Smooth muscle cell (in vitro differentiated cells): ENCODE results near the gene CFAP97D1. TPM values are rescaled to one million over a fixed set of nuclear protein-coding genes. Genes with fewer than 3 reads are reported as not detected.

ENCODE experiments used
- DNase-seq: peaks from one replicate; lab custom pipeline; 2025; ENCODE audit not compliant: unreplicated experiment; lab: John Stamatoyannopoulos, UW
- H2AFZ ChIP-seq: fragments of 200-600 bp; sonication (generic); 2 replicates; pipeline ENCODE4 v1.6.0; 2016; ENCODE audit warnings: antibody characterized with exemption, low read depth, mild to moderate bottlenecking
- H3F3A ChIP-seq: fragments of 200-600 bp; sonication (generic); 2 replicates; pipeline ENCODE4 v1.6.0; 2017; ENCODE audit warnings: antibody characterized with exemption, low read depth
- H3K27ac ChIP-seq: fragments of 200-600 bp; sonication (generic); 2 replicates; pipeline ENCODE4 v1.5.1; 2016; ENCODE audit warnings: low read depth, mild to moderate bottlenecking
- H3K27me3 ChIP-seq: fragments of 200-600 bp; sonication (generic); 2 replicates; pipeline ENCODE4 v1.6.1; 2016; ENCODE audit warnings: low read depth, mild to moderate bottlenecking
- H3K36me3 ChIP-seq: fragments of 200-600 bp; sonication (generic); 2 replicates; pipeline ENCODE4 v1.5.1; 2016; ENCODE audit warnings: low read depth
- H3K4me1 ChIP-seq: fragments of 200-600 bp; sonication (generic); 2 replicates; pipeline ENCODE4 v1.5.1; 2016; ENCODE audit warnings: low read depth
- H3K4me2 ChIP-seq: fragments of 200-600 bp; sonication (generic); 2 replicates; pipeline ENCODE4 v1.6.0; 2016; ENCODE audit warnings: mild to moderate bottlenecking
- H3K4me3 ChIP-seq: fragments of 200-600 bp; sonication (generic); 2 replicates; pipeline ENCODE4 v1.5.1; 2016; ENCODE audit warnings: mild to moderate bottlenecking
- H3K79me2 ChIP-seq: fragments of 200-600 bp; sonication (generic); 2 replicates; pipeline ENCODE4 v1.6.0; 2016; ENCODE audit warnings: low read depth, mild to moderate bottlenecking
- H3K9ac ChIP-seq: fragments of 200-600 bp; sonication (generic); 2 replicates; pipeline ENCODE4 v1.6.0; 2016; ENCODE audit warnings: low read depth
- H3K9me3 ChIP-seq: fragments of 200-600 bp; sonication (generic); replicated peaks from 2 replicates; pipeline ENCODE4 v1.5.1; 2016; ENCODE audit warnings: low read depth
- H4K20me1 ChIP-seq: fragments of 200-600 bp; sonication (generic); 2 replicates; pipeline ENCODE4 v1.6.0; 2016; ENCODE audit warnings: low read depth
- CTCF ChIP-seq: fragments of 200-600 bp; sonication (generic); IDR thresholded peaks from 2 replicates; pipeline ENCODE4 v1.5.1; 2017; ENCODE audit warnings: borderline replicate concordance, mild to moderate bottlenecking, antibody characterized with exemption; ENCODE audit not compliant: insufficient read depth, poor library complexity, severe bottlenecking
- WGBS: methylation state at CpG from one replicate; pipeline ENCODE4 v1.1.7; 2016; ENCODE audit warnings: low lambda C conversion rate; 5-methylcytosine and 5-hydroxymethylcytosine counted together
- polyA plus RNA-seq: library from polyadenylated mRNA; unstranded; fragments of >200 nt; fragmentation: Nextera tagmentation; extraction: Ambion mirVana; gene quantifications from 2 replicates; pipeline ENCODE4 v1.2.1, GENCODE V29; 2016
- total RNA-seq: library from RNA; depleted of rRNA; stranded (reverse); fragments of >200 nt; gene quantifications from 2 replicates; pipeline ENCODE4 v1.2.3, GENCODE V29; 2014

Gene CFAP97D1
- total and polyA plus RNA-seq, 2 experiments from 2014 or later = 0.09 TPM; not detected in 1

- Histone ChIP-seq H3K36me3 (no peaks in the 10 kb centered on the region), H3K27me3 (no peaks in the 10 kb centered on the region), H3K27ac (no peak overlapping the region), H4K20me1 (no peaks in the 10 kb centered on the region), H3K4me3 (no peak overlapping the region), H3K9me3 (no peaks in the 10 kb centered on the region), H3K4me2 (no peak overlapping the region), H3K79me2 (no peaks in the 10 kb centered on the region), H3K4me1 (no peaks in the 10 kb centered on the region), H3F3A (no peaks in the 10 kb centered on the region), H2AFZ (no peak overlapping the region), H3K9ac (no peak overlapping the region)
- TF ChIP-seq CTCF = no peak
- DNase-seq = no peak
These were observed 24.9 kb downstream of the CFAP97D1 start for GRCh38 chr17:43805117-43805516.

- Histone ChIP-seq H4K20me1 (no peaks in the 10 kb centered on the region), H3K27me3 (no peaks in the 10 kb centered on the region), H2AFZ (no peak overlapping the region), H3K4me3 (no peak overlapping the region), H3F3A (no peaks in the 10 kb centered on the region), H3K4me1 (no peaks in the 10 kb centered on the region), H3K9ac (no peak overlapping the region), H3K36me3 (no peaks in the 10 kb centered on the region), H3K4me2 (no peak overlapping the region), H3K79me2 (no peaks in the 10 kb centered on the region), H3K9me3 (no peaks in the 10 kb centered on the region), H3K27ac (no peak overlapping the region)
- 83% methylated on average over 4 of the region's 4 CpGs for WGBS
- TF ChIP-seq CTCF = no peak
- DNase-seq = no peak
These were observed 27.8 kb downstream of the CFAP97D1 start for GRCh38 chr17:43808076-43808475.

GRCh38 chr17:43809121-43809520 is 28.9 kb downstream of the CFAP97D1 start:
- no peak overlapping the region for H3K9ac ChIP-seq
- no peak for DNase-seq
- TF ChIP-seq CTCF = no peak
- H3K27me3 ChIP-seq = no peaks in the 10 kb centered on the region
- H2AFZ ChIP-seq = no peak overlapping the region
- H3K36me3 ChIP-seq = no peaks in the 10 kb centered on the region
- H3K4me1 ChIP-seq = no peaks in the 10 kb centered on the region
- WGBS = 97% methylated on average over 5 of the region's 5 CpGs
- no peaks in the 10 kb centered on the region for H3F3A ChIP-seq
- no peak overlapping the region for H3K4me2 ChIP-seq
- H3K4me3 ChIP-seq = no peak overlapping the region
- H3K79me2 ChIP-seq = no peaks in the 10 kb centered on the region
- no peaks in the 10 kb centered on the region for H4K20me1 ChIP-seq
- H3K9me3 ChIP-seq = no peaks in the 10 kb centered on the region
- H3K27ac ChIP-seq = no peak overlapping the region

- H3K4me2 ChIP-seq = no peak overlapping the region
- DNase-seq = no peak
- no peaks in the 10 kb centered on the region for H3K27me3 ChIP-seq
- no peak overlapping the region for H3K27ac ChIP-seq
- H2AFZ ChIP-seq = no peak overlapping the region
- H4K20me1 ChIP-seq = no peaks in the 10 kb centered on the region
- no peaks in the 10 kb centered on the region for H3K9me3 ChIP-seq
- H3K9ac ChIP-seq = no peak overlapping the region
- H3K4me3 ChIP-seq = no peak overlapping the region
- TF ChIP-seq CTCF = no peak
- no peaks in the 10 kb centered on the region for H3K36me3 ChIP-seq
- H3F3A ChIP-seq = no peaks in the 10 kb centered on the region
- no peaks in the 10 kb centered on the region for H3K79me2 ChIP-seq
- H3K4me1 ChIP-seq = no peaks in the 10 kb centered on the region
- WGBS = 90% methylated on average over 4 of the region's 4 CpGs
These were observed 30.0 kb downstream of the CFAP97D1 start for GRCh38 chr17:43810226-43810715.
